GM12878 (cell line): ENCODE data around the gene PLCD1. TPM values are rescaled to one million over a fixed set of nuclear protein-coding genes. Genes with fewer than 3 reads are reported as not detected.

Source experiments
- EGR1 ChIP-seq, 2 experiments: IDR thresholded peaks; 1 replicate in 1 of 2; 2 replicates in 1 of 2; pipeline ENCODE4 v1.6.1; 2011 to 2012; ENCODE audit warnings: low read depth in 2 of 2, low read length in 2 of 2, borderline replicate concordance in 1 of 2, mild to moderate bottlenecking in 1 of 2, moderate library complexity in 1 of 2
- FOS ChIP-seq: IDR thresholded peaks from 3 replicates; pipeline ENCODE4 v1.6.1; 2011; ENCODE audit warnings: borderline replicate concordance; ENCODE audit not compliant: insufficient read length; ENCODE audit errors: extremely low read depth
- JUND ChIP-seq: IDR thresholded peaks from 2 replicates; pipeline ENCODE4 v1.6.1; 2012; ENCODE audit warnings: low read depth, mild to moderate bottlenecking, low read length, improper control_type of control experiment, moderate library complexity
- KDM1A ChIP-seq: fragments of 200-600 bp; sonication (generic); IDR thresholded peaks from 2 replicates; pipeline ENCODE4 v1.6.1; 2016; ENCODE audit warnings: borderline replicate concordance
- LARP7 ChIP-seq: fragments of 450-650 bp; IDR thresholded peaks from 2 replicates; pipeline ENCODE4 v1.6.1; 2017; ENCODE audit warnings: mild to moderate bottlenecking
- NRF1 ChIP-seq: conservative IDR thresholded peaks from 2 replicates; pipeline ENCODE4 v1.6.1; 2011; ENCODE audit warnings: mild to moderate bottlenecking, low read depth, low read length, improper control_type of control experiment
- PAX5 ChIP-seq: IDR thresholded peaks from 2 replicates; pipeline ENCODE4 v1.6.1; 2011; ENCODE audit warnings: low read depth, low read length, borderline replicate concordance
- SIN3A ChIP-seq: IDR thresholded peaks from 2 replicates; pipeline ENCODE4 v1.6.1; 2012; ENCODE audit warnings: low read depth, low read length, improper control_type of control experiment
- SP1 ChIP-seq: IDR thresholded peaks from one replicate; pipeline ENCODE4 v1.6.1; 2011; ENCODE audit warnings: low read depth, low read length
- STAT3 ChIP-seq: IDR thresholded peaks from 2 replicates; pipeline ENCODE4 v1.6.1; 2011; ENCODE audit warnings: low read depth, low read length, improper control_type of control experiment
- SUPT20H ChIP-seq: IDR thresholded peaks from 2 replicates; pipeline ENCODE4 v1.6.1; 2011; ENCODE audit warnings: low read depth, mild to moderate bottlenecking, low read length, moderate library complexity, borderline replicate concordance; ENCODE audit not compliant: control insufficient read depth
- USF1 ChIP-seq: IDR thresholded peaks from 2 replicates; pipeline ENCODE4 v1.6.1; 2011; ENCODE audit warnings: borderline replicate concordance, low read depth, mild to moderate bottlenecking, moderate library complexity, mixed read lengths, low read length; ENCODE audit not compliant: insufficient read depth; ENCODE audit errors: extremely low read length
- WRNIP1 ChIP-seq: IDR thresholded peaks from 2 replicates; pipeline ENCODE4 v1.6.1; 2011; ENCODE audit warnings: low read depth, low read length, improper control_type of control experiment, borderline replicate concordance
- ZBTB4 ChIP-seq: fragments of 450-650 bp; formaldehyde crosslinking; IDR thresholded peaks from 2 replicates; pipeline ENCODE4 v1.4.0; 2022; ENCODE audit warnings: mild to moderate bottlenecking, moderate library complexity
- ZNF207 ChIP-seq: fragments of 450-650 bp; IDR thresholded peaks from 2 replicates; pipeline ENCODE4 v1.6.1; 2014; ENCODE audit warnings: antibody characterized with exemption, mild to moderate bottlenecking, borderline replicate concordance
- polyA plus RNA-seq, 11 experiments: library from polyadenylated mRNA; depleted of rRNA in 4 of 11; unstranded in 6 of 11; stranded (reverse) in 5 of 11; fragments of >200 nt; fragmentation: Nextera tagmentation in 4 of 11; fragmentation: Illumina TruSeq in 1 of 11; extraction: Ambion mirVana in 4 of 11; extraction: Trizol in 1 of 11; gene quantifications; 1 replicate in 1 of 11; 2 replicates in 10 of 11; pipeline versions ENCODE4 v1.2.1 to v1.2.3, GENCODE V29; 2011 to 2016; ENCODE audit warnings: inconsistent platforms in 2 of 11, missing spikeins in 2 of 11, low read depth in 1 of 11
- total RNA-seq, 4 experiments: library from RNA; depleted of rRNA in 3 of 4; stranded (reverse); fragments of >200 nt in 3 of 4; fragmentation: Illumina TruSeq in 1 of 4; extraction: Trizol in 1 of 4; gene quantifications; 2 replicates each; pipeline versions ENCODE4 v1.2.1 to v1.2.3, GENCODE V29; 2013 to 2021
- TF ChIP-seq, protein P1 (sequence below): IDR thresholded peaks from 2 replicates; pipeline ENCODE4 v1.6.1; 2011; ENCODE audit warnings: mild to moderate bottlenecking, low read depth, low read length, moderate library complexity; ENCODE audit not compliant: insufficient replicate concordance
- TF ChIP-seq, protein P2 (sequence below), 3 experiments: IDR thresholded peaks in 2 of 3; conservative IDR thresholded peaks in 1 of 3; 2 replicates each; pipeline ENCODE4 v1.5.1; 2011; ENCODE audit warnings: low read depth in 3 of 3, low read length in 3 of 3, mild to moderate bottlenecking in 3 of 3, control low read depth in 2 of 3, moderate library complexity in 2 of 3, inconsistent platforms in 1 of 3, mixed read lengths in 1 of 3; ENCODE audit not compliant: control insufficient read depth in 2 of 3, insufficient read depth in 1 of 3; ENCODE audit errors: extremely low read depth in 1 of 3
- TF ChIP-seq, protein P3 (sequence below): IDR thresholded peaks from 2 replicates; pipeline ENCODE4 v1.6.1; 2012; ENCODE audit warnings: low read depth, low read length, improper control_type of control experiment

The PLCD1 gene
- total and polyA plus RNA-seq, 10 of the 15 experiments (the other 5 are each of a cell fraction or from before 2014, with no cell fraction given): 0.20 to 3.9 (median 1.2) TPM; not detected in 1

DNA sequence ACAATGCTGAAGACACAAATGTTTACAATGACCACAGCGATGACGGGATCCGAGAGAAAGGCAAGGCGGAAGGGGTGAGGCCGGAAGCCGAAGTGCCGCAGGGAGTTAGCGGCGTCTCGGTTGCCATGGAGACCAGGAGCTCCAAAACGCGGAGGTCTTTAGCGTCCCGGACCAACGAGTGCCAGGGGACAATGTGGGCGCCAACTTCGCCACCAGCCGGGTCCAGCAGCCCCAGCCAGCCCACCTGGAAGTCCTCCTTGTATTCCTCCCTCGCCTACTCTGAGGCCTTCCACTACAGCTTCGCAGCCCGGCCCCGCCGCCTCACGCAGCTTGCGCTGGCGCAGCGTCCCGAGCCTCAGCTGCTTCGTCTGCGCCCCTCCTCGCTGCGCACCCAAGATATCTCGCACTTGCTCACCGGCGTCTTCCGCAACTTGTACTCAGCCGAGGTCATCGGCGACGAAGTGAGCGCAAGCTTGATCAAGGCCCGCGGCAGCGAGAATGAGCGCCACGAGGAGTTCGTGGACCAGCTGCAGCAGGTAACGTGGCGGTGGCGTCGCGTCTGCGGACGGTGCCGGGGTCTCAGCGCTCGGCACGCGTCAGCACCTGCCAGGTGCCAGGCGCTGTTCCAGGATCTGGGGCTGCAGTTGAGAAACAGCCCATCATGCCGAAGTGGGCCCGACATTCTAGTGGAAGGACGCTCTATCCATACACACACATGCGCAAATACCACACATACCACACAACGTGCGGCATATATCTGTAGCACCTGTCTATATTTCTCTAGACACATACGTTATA, 9.9 kb upstream of the PLCD1 start, which contains the start of gene DLEC1 (continued):
- TF ChIP-seq SIN3A (peak; percentile 71; the same call in 1 of the 2 replicates), LARP7 (no peak), EGR1 (IDR thresholded peaks at IDR 0.05; ENCODE audit: borderline replicate concordance in 1 of 2, low read depth in 2 of 2, low read length in 2 of 2) (no peak), PAX5 (no peak), USF1 (no peak), KDM1A (no peak), JUND (no peak), WRNIP1 (no peak), ZBTB4 (CRISPR knock-in tag) (no peak), SUPT20H (no peak), ZNF207 (no peak), SP1 (no peak), FOS (no peak), STAT3 (no peak), NRF1 (no peak)
- TF ChIP-seq, protein P1, sequence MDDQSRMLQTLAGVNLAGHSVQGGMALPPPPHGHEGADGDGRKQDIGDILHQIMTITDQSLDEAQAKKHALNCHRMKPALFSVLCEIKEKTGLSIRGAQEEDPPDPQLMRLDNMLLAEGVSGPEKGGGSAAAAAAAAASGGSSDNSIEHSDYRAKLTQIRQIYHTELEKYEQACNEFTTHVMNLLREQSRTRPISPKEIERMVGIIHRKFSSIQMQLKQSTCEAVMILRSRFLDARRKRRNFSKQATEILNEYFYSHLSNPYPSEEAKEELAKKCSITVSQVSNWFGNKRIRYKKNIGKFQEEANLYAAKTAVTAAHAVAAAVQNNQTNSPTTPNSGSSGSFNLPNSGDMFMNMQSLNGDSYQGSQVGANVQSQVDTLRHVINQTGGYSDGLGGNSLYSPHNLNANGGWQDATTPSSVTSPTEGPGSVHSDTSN: no peak
- TF ChIP-seq, protein P2, sequence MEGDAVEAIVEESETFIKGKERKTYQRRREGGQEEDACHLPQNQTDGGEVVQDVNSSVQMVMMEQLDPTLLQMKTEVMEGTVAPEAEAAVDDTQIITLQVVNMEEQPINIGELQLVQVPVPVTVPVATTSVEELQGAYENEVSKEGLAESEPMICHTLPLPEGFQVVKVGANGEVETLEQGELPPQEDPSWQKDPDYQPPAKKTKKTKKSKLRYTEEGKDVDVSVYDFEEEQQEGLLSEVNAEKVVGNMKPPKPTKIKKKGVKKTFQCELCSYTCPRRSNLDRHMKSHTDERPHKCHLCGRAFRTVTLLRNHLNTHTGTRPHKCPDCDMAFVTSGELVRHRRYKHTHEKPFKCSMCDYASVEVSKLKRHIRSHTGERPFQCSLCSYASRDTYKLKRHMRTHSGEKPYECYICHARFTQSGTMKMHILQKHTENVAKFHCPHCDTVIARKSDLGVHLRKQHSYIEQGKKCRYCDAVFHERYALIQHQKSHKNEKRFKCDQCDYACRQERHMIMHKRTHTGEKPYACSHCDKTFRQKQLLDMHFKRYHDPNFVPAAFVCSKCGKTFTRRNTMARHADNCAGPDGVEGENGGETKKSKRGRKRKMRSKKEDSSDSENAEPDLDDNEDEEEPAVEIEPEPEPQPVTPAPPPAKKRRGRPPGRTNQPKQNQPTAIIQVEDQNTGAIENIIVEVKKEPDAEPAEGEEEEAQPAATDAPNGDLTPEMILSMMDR (IDR thresholded peaks at IDR 0.05 in 2 of 3, conservative IDR thresholded peaks at IDR 0.05 in 1 of 3; ENCODE audit: control insufficient read depth in 2 of 3, extremely low read depth in 1 of 3, insufficient read depth in 1 of 3, low read depth in 3 of 3, low read length in 3 of 3): no peak
- TF ChIP-seq, protein P3, sequence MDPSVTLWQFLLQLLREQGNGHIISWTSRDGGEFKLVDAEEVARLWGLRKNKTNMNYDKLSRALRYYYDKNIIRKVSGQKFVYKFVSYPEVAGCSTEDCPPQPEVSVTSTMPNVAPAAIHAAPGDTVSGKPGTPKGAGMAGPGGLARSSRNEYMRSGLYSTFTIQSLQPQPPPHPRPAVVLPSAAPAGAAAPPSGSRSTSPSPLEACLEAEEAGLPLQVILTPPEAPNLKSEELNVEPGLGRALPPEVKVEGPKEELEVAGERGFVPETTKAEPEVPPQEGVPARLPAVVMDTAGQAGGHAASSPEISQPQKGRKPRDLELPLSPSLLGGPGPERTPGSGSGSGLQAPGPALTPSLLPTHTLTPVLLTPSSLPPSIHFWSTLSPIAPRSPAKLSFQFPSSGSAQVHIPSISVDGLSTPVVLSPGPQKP: no peak
